Liver (tissue), 3 donors: ENCODE data around the gene SH2B3.

Source experiments
- ATF3 ChIP-seq: IDR thresholded peaks from 2 replicates; pipeline ENCODE4 v1.6.1; 2016; ENCODE audit warnings: antibody characterized with exemption
- EGR1 ChIP-seq, 2 donors: IDR thresholded peaks; 2 replicates each; pipeline ENCODE4 v1.6.1; 2016 to 2018; ENCODE audit warnings: antibody characterized with exemption in 2 of 2, low read depth in 2 of 2
- JUND ChIP-seq, 2 donors: IDR thresholded peaks; 2 replicates each; pipeline ENCODE4 v1.6.1; 2016; ENCODE audit warnings: antibody characterized with exemption in 2 of 2
- MAX ChIP-seq: IDR thresholded peaks from 2 replicates; pipeline ENCODE4 v1.6.1; 2016; ENCODE audit warnings: antibody characterized with exemption
- TAF1 ChIP-seq: conservative IDR thresholded peaks from 2 replicates; pipeline ENCODE4 v1.6.1; 2016; ENCODE audit warnings: antibody characterized with exemption, mild to moderate bottlenecking
- TF ChIP-seq, protein P1 (sequence below): fragments of 150-350 bp; IDR thresholded peaks from 2 replicates; pipeline ENCODE4 v1.5.1; 2017; ENCODE audit warnings: improper control_type of control experiment, low read depth, low read length; ENCODE audit not compliant: missing input control
- TF ChIP-seq, protein P2 (sequence below): IDR thresholded peaks from 2 replicates; pipeline ENCODE4 v1.6.1; 2016; ENCODE audit warnings: antibody characterized with exemption, mild to moderate bottlenecking
- donor health status: healthy.
- donor health status: healthy.

- TF ChIP-seq, protein P1, sequence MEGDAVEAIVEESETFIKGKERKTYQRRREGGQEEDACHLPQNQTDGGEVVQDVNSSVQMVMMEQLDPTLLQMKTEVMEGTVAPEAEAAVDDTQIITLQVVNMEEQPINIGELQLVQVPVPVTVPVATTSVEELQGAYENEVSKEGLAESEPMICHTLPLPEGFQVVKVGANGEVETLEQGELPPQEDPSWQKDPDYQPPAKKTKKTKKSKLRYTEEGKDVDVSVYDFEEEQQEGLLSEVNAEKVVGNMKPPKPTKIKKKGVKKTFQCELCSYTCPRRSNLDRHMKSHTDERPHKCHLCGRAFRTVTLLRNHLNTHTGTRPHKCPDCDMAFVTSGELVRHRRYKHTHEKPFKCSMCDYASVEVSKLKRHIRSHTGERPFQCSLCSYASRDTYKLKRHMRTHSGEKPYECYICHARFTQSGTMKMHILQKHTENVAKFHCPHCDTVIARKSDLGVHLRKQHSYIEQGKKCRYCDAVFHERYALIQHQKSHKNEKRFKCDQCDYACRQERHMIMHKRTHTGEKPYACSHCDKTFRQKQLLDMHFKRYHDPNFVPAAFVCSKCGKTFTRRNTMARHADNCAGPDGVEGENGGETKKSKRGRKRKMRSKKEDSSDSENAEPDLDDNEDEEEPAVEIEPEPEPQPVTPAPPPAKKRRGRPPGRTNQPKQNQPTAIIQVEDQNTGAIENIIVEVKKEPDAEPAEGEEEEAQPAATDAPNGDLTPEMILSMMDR = no peak
- TF ChIP-seq MAX (no peak), JUND (IDR thresholded peaks at IDR 0.05) (no peak), ATF3 (no peak), TAF1 (no peak), EGR1 (IDR thresholded peaks at IDR 0.05; ENCODE audit: low read depth in 2 of 2) (no peak)
- TF ChIP-seq, protein P2, sequence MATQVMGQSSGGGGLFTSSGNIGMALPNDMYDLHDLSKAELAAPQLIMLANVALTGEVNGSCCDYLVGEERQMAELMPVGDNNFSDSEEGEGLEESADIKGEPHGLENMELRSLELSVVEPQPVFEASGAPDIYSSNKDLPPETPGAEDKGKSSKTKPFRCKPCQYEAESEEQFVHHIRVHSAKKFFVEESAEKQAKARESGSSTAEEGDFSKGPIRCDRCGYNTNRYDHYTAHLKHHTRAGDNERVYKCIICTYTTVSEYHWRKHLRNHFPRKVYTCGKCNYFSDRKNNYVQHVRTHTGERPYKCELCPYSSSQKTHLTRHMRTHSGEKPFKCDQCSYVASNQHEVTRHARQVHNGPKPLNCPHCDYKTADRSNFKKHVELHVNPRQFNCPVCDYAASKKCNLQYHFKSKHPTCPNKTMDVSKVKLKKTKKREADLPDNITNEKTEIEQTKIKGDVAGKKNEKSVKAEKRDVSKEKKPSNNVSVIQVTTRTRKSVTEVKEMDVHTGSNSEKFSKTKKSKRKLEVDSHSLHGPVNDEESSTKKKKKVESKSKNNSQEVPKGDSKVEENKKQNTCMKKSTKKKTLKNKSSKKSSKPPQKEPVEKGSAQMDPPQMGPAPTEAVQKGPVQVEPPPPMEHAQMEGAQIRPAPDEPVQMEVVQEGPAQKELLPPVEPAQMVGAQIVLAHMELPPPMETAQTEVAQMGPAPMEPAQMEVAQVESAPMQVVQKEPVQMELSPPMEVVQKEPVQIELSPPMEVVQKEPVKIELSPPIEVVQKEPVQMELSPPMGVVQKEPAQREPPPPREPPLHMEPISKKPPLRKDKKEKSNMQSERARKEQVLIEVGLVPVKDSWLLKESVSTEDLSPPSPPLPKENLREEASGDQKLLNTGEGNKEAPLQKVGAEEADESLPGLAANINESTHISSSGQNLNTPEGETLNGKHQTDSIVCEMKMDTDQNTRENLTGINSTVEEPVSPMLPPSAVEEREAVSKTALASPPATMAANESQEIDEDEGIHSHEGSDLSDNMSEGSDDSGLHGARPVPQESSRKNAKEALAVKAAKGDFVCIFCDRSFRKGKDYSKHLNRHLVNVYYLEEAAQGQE = no peak
These were observed 12.8 kb downstream of the SH2B3 start for GRCh38 chr12:111418594-111418880.
